HepG2 (cell line): ENCODE measurements around the gene CDC42EP4. TPM values are rescaled to one million over a fixed set of nuclear protein-coding genes. Genes with fewer than 3 reads are reported as not detected.
A peak's percentile ranks its signal among the peaks of the same experiment; 100 is the strongest.

Experiments
- BRCA1 ChIP-seq: sonication (generic); formaldehyde crosslinking; IDR thresholded peaks from 2 replicates; pipeline ENCODE4 v1.4.0; 2020; ENCODE audit warnings: missing genetic modification reagents
- CENPX ChIP-seq: sonication (generic); formaldehyde crosslinking; IDR thresholded peaks from 2 replicates; pipeline ENCODE4 v1.9.0; 2021; ENCODE audit warnings: mild to moderate bottlenecking, missing genetic modification reagents, moderate library complexity
- GTF3A ChIP-seq: sonication (generic); formaldehyde crosslinking; conservative IDR thresholded peaks from 2 replicates; pipeline ENCODE4 v1.4.0; 2020; ENCODE audit warnings: mild to moderate bottlenecking, missing genetic modification reagents
- IKZF5 ChIP-seq: IDR thresholded peaks from 2 replicates; pipeline ENCODE4 v1.6.1; 2018; ENCODE audit warnings: missing genetic modification reagents, mild to moderate bottlenecking, missing compliant biosample characterization
- IRF1 ChIP-seq: sonication (generic); formaldehyde crosslinking; IDR thresholded peaks from 2 replicates; pipeline ENCODE4 v1.4.0; 2020; ENCODE audit warnings: low read depth, mild to moderate bottlenecking, missing genetic modification reagents
- KDM3A ChIP-seq: IDR thresholded peaks from 2 replicates; pipeline ENCODE4 v1.6.1; 2018; ENCODE audit warnings: low read depth, missing compliant biosample characterization
- MED8 ChIP-seq: sonication (generic); formaldehyde crosslinking; IDR thresholded peaks from 2 replicates; pipeline ENCODE4 v1.8.1; 2023; ENCODE audit warnings: mild to moderate bottlenecking, missing genetic modification reagents; ENCODE audit not compliant: insufficient replicate concordance
- NFE2 ChIP-seq: sonication (generic); formaldehyde crosslinking; IDR thresholded peaks from 2 replicates; pipeline ENCODE4 v1.4.0; 2020; ENCODE audit warnings: missing genetic modification reagents
- PATZ1 ChIP-seq: sonication (generic); formaldehyde crosslinking; IDR thresholded peaks from 2 replicates; pipeline ENCODE4 v1.4.0; 2020; ENCODE audit warnings: missing genetic modification reagents
- SNAPC4 ChIP-seq: sonication (generic); formaldehyde crosslinking; IDR thresholded peaks from 2 replicates; pipeline ENCODE4 v1.4.0; 2020; ENCODE audit warnings: mild to moderate bottlenecking, missing genetic modification reagents
- SOX6 ChIP-seq, 2 experiments: fragments of 450-650 bp in 1 of 2; sonication (generic) in 1 of 2; formaldehyde crosslinking in 1 of 2; IDR thresholded peaks; 2 replicates each; pipeline versions ENCODE4 v1.4.0 to v1.6.1; 2017 to 2020; ENCODE audit warnings: antibody characterized with exemption in 1 of 2, mild to moderate bottlenecking in 1 of 2, missing genetic modification reagents in 1 of 2
- TOPORS ChIP-seq: sonication (generic); formaldehyde crosslinking; IDR thresholded peaks from 2 replicates; pipeline ENCODE4 v1.8.0; 2023; ENCODE audit warnings: mild to moderate bottlenecking, missing genetic modification reagents
- TSC22D2 ChIP-seq: sonication (generic); formaldehyde crosslinking; IDR thresholded peaks from 2 replicates; pipeline ENCODE4 v1.5.1; 2020; ENCODE audit warnings: missing genetic modification reagents, mild to moderate bottlenecking, borderline replicate concordance
- ZBTB7A ChIP-seq: sonication (generic); formaldehyde crosslinking; IDR thresholded peaks from 2 replicates; pipeline ENCODE4 v1.8.0; 2022; ENCODE audit warnings: mild to moderate bottlenecking, missing genetic modification reagents
- ZMYM2 ChIP-seq: sonication (generic); formaldehyde crosslinking; IDR thresholded peaks from 2 replicates; pipeline ENCODE4 v1.8.0; 2022; ENCODE audit warnings: mild to moderate bottlenecking, missing genetic modification reagents
- ZNF24 ChIP-seq: fragments of 450-650 bp; IDR thresholded peaks from 2 replicates; pipeline ENCODE4 v1.6.1; 2017; ENCODE audit warnings: antibody characterized with exemption, mild to moderate bottlenecking
- ZNF546 ChIP-seq: sonication (generic); formaldehyde crosslinking; conservative IDR thresholded peaks from 2 replicates; pipeline ENCODE4 v1.8.1; 2023; ENCODE audit warnings: mild to moderate bottlenecking, missing genetic modification reagents
- ZNF558 ChIP-seq: sonication (generic); formaldehyde crosslinking; IDR thresholded peaks from 2 replicates; pipeline ENCODE4 v1.9.0; 2022; ENCODE audit warnings: mild to moderate bottlenecking, missing genetic modification reagents, borderline replicate concordance
- polyA plus RNA-seq, 8 experiments: library from polyadenylated mRNA; depleted of rRNA in 3 of 8; stranded (reverse) in 7 of 8; unstranded in 1 of 8; fragments of >200 nt; fragmentation: Illumina TruSeq in 4 of 8; extraction: Trizol in 4 of 8; gene quantifications; 2 replicates each; pipeline versions ENCODE4 v1.2.1 to v1.2.3, GENCODE V29; 2011 to 2016; ENCODE audit warnings: low read depth in 4 of 8, missing spikeins in 1 of 8, mixed read lengths in 1 of 8; ENCODE audit not compliant: insufficient read depth in 1 of 8
- total RNA-seq, 5 experiments: library from RNA; depleted of rRNA; stranded (reverse); fragments of >200 nt; fragmentation: Illumina TruSeq; extraction: Trizol; gene quantifications; 2 replicates each; pipeline ENCODE4 v1.2.3, GENCODE V29; 2016; ENCODE audit warnings: low read depth in 1 of 5

Gene CDC42EP4
- total and polyA plus RNA-seq, 2 of the 13 experiments (the other 11 are each of a cell fraction or from before 2014, with no cell fraction given) = 19.0 to 54.0 TPM

GRCh38 chr17:73309727-73310596 is 1.8 kb downstream of the CDC42EP4 start (continued):
- peak; percentile 77; the same call in 1 of the 2 replicates for TF ChIP-seq SNAPC4 (CRISPR knock-in tag)
- TF ChIP-seq NFE2 (CRISPR knock-in tag) = no peak
- no peak for TF ChIP-seq KDM3A (CRISPR knock-in tag)
- TF ChIP-seq TOPORS (CRISPR knock-in tag) = no peak
- no peak for TF ChIP-seq BRCA1 (CRISPR knock-in tag)
- TF ChIP-seq ZNF558 (CRISPR knock-in tag) = 0 out of 2 replicates have a peak, but pooled peaks have one; percentile 6
- no peak for TF ChIP-seq ZNF546 (CRISPR knock-in tag)
- TF ChIP-seq GTF3A (CRISPR knock-in tag) = no peak; the same call in 1 of the 2 replicates
- no peak for TF ChIP-seq ZBTB7A
- TF ChIP-seq SOX6 (IDR thresholded peaks at IDR 0.05) = no peak
- TF ChIP-seq SOX6 (CRISPR knock-in tag; IDR thresholded peaks at IDR 0.05) = no peak
- no peak for TF ChIP-seq ZMYM2 (CRISPR knock-in tag)
- TF ChIP-seq PATZ1 = 0 out of 2 replicates have a peak, but pooled peaks have one; percentile 2
- no peak for TF ChIP-seq ZNF24
- TF ChIP-seq MED8 (CRISPR knock-in tag) = peak; percentile 34
- 0 out of 2 replicates have a peak, but pooled peaks have one; percentile 2 for TF ChIP-seq IKZF5 (CRISPR knock-in tag)
- no peak for TF ChIP-seq CENPX (CRISPR knock-in tag)
- no peak for TF ChIP-seq IRF1
- no peak for TF ChIP-seq TSC22D2 (CRISPR knock-in tag)
